Neural progenitor cell (in vitro differentiated cells): Measurements from ENCODE around the gene YBEY. TPM values are rescaled to one million over a fixed set of nuclear protein-coding genes. Genes with fewer than 3 reads are reported as not detected.

Source experiments
- DNase-seq: peaks from one replicate; pipeline ENCODE4 v3.0.0-alpha.2; 2016; ENCODE audit warnings: low spot score
- H2AFZ ChIP-seq: fragments of 200-600 bp; sonication (generic); replicated peaks from 2 replicates; pipeline ENCODE4 v1.6.1; 2016; ENCODE audit warnings: antibody characterized with exemption
- H3F3A ChIP-seq: fragments of 200-600 bp; sonication (generic); 2 replicates; pipeline ENCODE4 v1.6.1; 2016; ENCODE audit warnings: antibody characterized with exemption, low read depth
- H3K27ac ChIP-seq: fragments of 200-600 bp; sonication (generic); 2 replicates; pipeline ENCODE4 v1.5.1; 2016; ENCODE audit warnings: mild to moderate bottlenecking
- H3K27me3 ChIP-seq: fragments of 200-600 bp; sonication (generic); 2 replicates; pipeline ENCODE4 v1.6.1; 2016; ENCODE audit warnings: mild to moderate bottlenecking, moderate library complexity
- H3K36me3 ChIP-seq: fragments of 200-600 bp; sonication (generic); 2 replicates; pipeline ENCODE4 v1.5.1; 2016
- H3K4me1 ChIP-seq: fragments of 200-600 bp; sonication (generic); 2 replicates; pipeline ENCODE4 v1.6.1; 2016; ENCODE audit warnings: mixed run types
- H3K4me2 ChIP-seq: fragments of 200-600 bp; sonication (generic); 2 replicates; pipeline ENCODE4 v1.6.1; 2016
- H3K4me3 ChIP-seq: fragments of 200-600 bp; sonication (generic); 2 replicates; pipeline ENCODE4 v1.5.1; 2016
- H3K79me2 ChIP-seq: fragments of 200-600 bp; sonication (generic); 2 replicates; pipeline ENCODE4 v1.6.1; 2016; ENCODE audit warnings: low read depth
- H3K9ac ChIP-seq: fragments of 200-600 bp; sonication (generic); 2 replicates; pipeline ENCODE4 v1.6.1; 2016
- H3K9me3 ChIP-seq: fragments of 200-600 bp; sonication (generic); 2 replicates; pipeline ENCODE4 v1.5.1; 2016; ENCODE audit warnings: low read depth
- H4K20me1 ChIP-seq: fragments of 200-600 bp; sonication (generic); 2 replicates; pipeline ENCODE4 v1.6.1; 2016; ENCODE audit warnings: low read depth
- H3K27ac Mint-ChIP-seq: 3 replicates; pipeline ENCODE4 v1.8.0; 2021; ENCODE audit warnings: mixed read lengths
- H3K27me3 Mint-ChIP-seq: 2 replicates; pipeline ENCODE4 v1.8.0; 2022; ENCODE audit warnings: low read depth, mild to moderate bottlenecking, inconsistent platforms, moderate library complexity, mixed read lengths; ENCODE audit not compliant: insufficient read depth
- H3K36me3 Mint-ChIP-seq: 3 replicates; pipeline ENCODE4 v1.8.0; 2021; ENCODE audit warnings: mixed read lengths
- H3K4me1 Mint-ChIP-seq: 3 replicates; pipeline ENCODE4 v1.8.0; 2021; ENCODE audit warnings: mixed read lengths
- H3K4me3 Mint-ChIP-seq: 3 replicates; pipeline ENCODE4 v1.8.0; 2021; ENCODE audit warnings: mild to moderate bottlenecking, moderate library complexity, mixed read lengths
- H3K9me3 Mint-ChIP-seq: 3 replicates; pipeline ENCODE4 v1.8.0; 2020; ENCODE audit warnings: mixed read lengths
- EZH2 ChIP-seq: fragments of 200-600 bp; sonication (generic); IDR thresholded peaks from 2 replicates; pipeline ENCODE4 v1.6.1; 2017; ENCODE audit warnings: antibody characterized with exemption, mild to moderate bottlenecking, moderate library complexity
- EZH2phosphoT487 ChIP-seq: fragments of 200-600 bp; sonication (generic); IDR thresholded peaks from 2 replicates; pipeline ENCODE4 v1.6.1; 2017; ENCODE audit warnings: antibody characterized with exemption
- total RNA-seq: library from RNA; depleted of rRNA; stranded (reverse); fragments of >200 nt; gene quantifications from 2 replicates; pipeline ENCODE4 v1.2.3, GENCODE V29; 2015; ENCODE audit warnings: low replicate concordance
- TF ChIP-seq, protein P1 (sequence below): fragments of 200-600 bp; sonication (generic); IDR thresholded peaks from 2 replicates; pipeline ENCODE4 v1.5.1; 2017; ENCODE audit warnings: antibody characterized with exemption, mild to moderate bottlenecking

YBEY gene
- total RNA-seq, 1 donor from 2014 or later, result 47.3 TPM

- Histone ChIP-seq H3K9ac (no peak overlapping the region), H3F3A (no peaks in the 10 kb centered on the region), H2AFZ (no peak overlapping the region), H3K79me2 (no peaks in the 10 kb centered on the region), H3K27ac (no peak overlapping the region), H3K27me3 (no peaks in the 10 kb centered on the region), H3K4me2 (no peak overlapping the region), H3K36me3 (peaks cover 22% of the 10 kb centered on the region), H3K9me3 (no peaks in the 10 kb centered on the region), H3K4me3 (no peak overlapping the region), H4K20me1 (no peaks in the 10 kb centered on the region), H3K4me1 (no peaks in the 10 kb centered on the region)
- TF ChIP-seq EZH2phosphoT487 (no peak), EZH2 (no peak)
- TF ChIP-seq, protein P1, sequence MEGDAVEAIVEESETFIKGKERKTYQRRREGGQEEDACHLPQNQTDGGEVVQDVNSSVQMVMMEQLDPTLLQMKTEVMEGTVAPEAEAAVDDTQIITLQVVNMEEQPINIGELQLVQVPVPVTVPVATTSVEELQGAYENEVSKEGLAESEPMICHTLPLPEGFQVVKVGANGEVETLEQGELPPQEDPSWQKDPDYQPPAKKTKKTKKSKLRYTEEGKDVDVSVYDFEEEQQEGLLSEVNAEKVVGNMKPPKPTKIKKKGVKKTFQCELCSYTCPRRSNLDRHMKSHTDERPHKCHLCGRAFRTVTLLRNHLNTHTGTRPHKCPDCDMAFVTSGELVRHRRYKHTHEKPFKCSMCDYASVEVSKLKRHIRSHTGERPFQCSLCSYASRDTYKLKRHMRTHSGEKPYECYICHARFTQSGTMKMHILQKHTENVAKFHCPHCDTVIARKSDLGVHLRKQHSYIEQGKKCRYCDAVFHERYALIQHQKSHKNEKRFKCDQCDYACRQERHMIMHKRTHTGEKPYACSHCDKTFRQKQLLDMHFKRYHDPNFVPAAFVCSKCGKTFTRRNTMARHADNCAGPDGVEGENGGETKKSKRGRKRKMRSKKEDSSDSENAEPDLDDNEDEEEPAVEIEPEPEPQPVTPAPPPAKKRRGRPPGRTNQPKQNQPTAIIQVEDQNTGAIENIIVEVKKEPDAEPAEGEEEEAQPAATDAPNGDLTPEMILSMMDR, result no peak
- peaks cover 3% of the 10 kb centered on the region for H3K27me3 Mint-ChIP-seq
- no peak overlapping the region for H3K4me3 Mint-ChIP-seq
- H3K9me3 Mint-ChIP-seq, result no peaks in the 10 kb centered on the region
- H3K36me3 Mint-ChIP-seq, result peaks cover 54% of the 10 kb centered on the region
- no peak overlapping the region for H3K27ac Mint-ChIP-seq
- DNase-seq, result no peak
- H3K4me1 Mint-ChIP-seq, result no peaks in the 10 kb centered on the region
These were observed 42.8 kb upstream of the YBEY start for GRCh38 chr21:46243325-46243724.

GRCh38 chr21:46243960-46244361 is 42.2 kb upstream of the YBEY start:
- Histone ChIP-seq H3K4me1 (no peaks in the 10 kb centered on the region), H3F3A (no peaks in the 10 kb centered on the region), H3K9ac (no peak overlapping the region), H3K79me2 (no peaks in the 10 kb centered on the region), H3K27ac (no peak overlapping the region), H3K9me3 (no peaks in the 10 kb centered on the region), H3K27me3 (no peaks in the 10 kb centered on the region), H2AFZ (no peak overlapping the region), H3K4me2 (no peak overlapping the region), H3K36me3 (peaks cover 17% of the 10 kb centered on the region), H3K4me3 (no peak overlapping the region), H4K20me1 (no peaks in the 10 kb centered on the region)
- no peaks in the 10 kb centered on the region for H3K9me3 Mint-ChIP-seq
- H3K4me1 Mint-ChIP-seq, result no peaks in the 10 kb centered on the region
- DNase-seq, result no peak
- peaks cover 54% of the 10 kb centered on the region for H3K36me3 Mint-ChIP-seq
- H3K27me3 Mint-ChIP-seq, result peaks cover 3% of the 10 kb centered on the region
- TF ChIP-seq, protein P1, result no peak
- TF ChIP-seq EZH2phosphoT487, result no peak
- TF ChIP-seq EZH2, result no peak
- no peak overlapping the region for H3K27ac Mint-ChIP-seq
- H3K4me3 Mint-ChIP-seq, result no peak overlapping the region

GRCh38 chr21:46244602-46245001 is 41.5 kb upstream of the YBEY start:
- H3K4me2 ChIP-seq, result no peak overlapping the region
- Mint-ChIP-seq H3K27me3 (peaks cover 3% of the 10 kb centered on the region), H3K36me3 (peaks cover 52% of the 10 kb centered on the region), H3K27ac (no peak overlapping the region), H3K9me3 (no peaks in the 10 kb centered on the region), H3K4me3 (no peak overlapping the region), H3K4me1 (no peaks in the 10 kb centered on the region)
- no peak overlapping the region for H3K27ac ChIP-seq
- H3K79me2 ChIP-seq, result no peaks in the 10 kb centered on the region
- no peak overlapping the region for H3K9ac ChIP-seq
- H3K4me1 ChIP-seq, result no peaks in the 10 kb centered on the region
- no peak overlapping the region for H2AFZ ChIP-seq
- no peak overlapping the region for H3K4me3 ChIP-seq
- H3F3A ChIP-seq, result no peaks in the 10 kb centered on the region
- no peak for DNase-seq
- no peak for TF ChIP-seq EZH2phosphoT487
- TF ChIP-seq EZH2, result no peak
- TF ChIP-seq, protein P1, result no peak
- H4K20me1 ChIP-seq, result no peaks in the 10 kb centered on the region
- no peaks in the 10 kb centered on the region for H3K9me3 ChIP-seq
- no peaks in the 10 kb centered on the region for H3K27me3 ChIP-seq
- peaks cover 17% of the 10 kb centered on the region for H3K36me3 ChIP-seq
